HepG2 (cell line): ENCODE data around the gene ARL10.

ENCODE experiments used
- CHCHD3 ChIP-seq: sonication (generic); formaldehyde crosslinking; IDR thresholded peaks from 2 replicates; pipeline ENCODE4 v1.8.0; 2022; ENCODE audit warnings: mild to moderate bottlenecking, missing genetic modification reagents, moderate library complexity
- FOXP1 ChIP-seq, 2 experiments: fragments of 450-650 bp in 1 of 2; IDR thresholded peaks; 2 replicates each; pipeline ENCODE4 v1.6.1; 2017 to 2018; ENCODE audit warnings: antibody characterized with exemption in 1 of 2
- MTA1 ChIP-seq: sonication (generic); formaldehyde crosslinking; IDR thresholded peaks from 2 replicates; pipeline ENCODE4 v1.4.0; 2020; ENCODE audit warnings: missing genetic modification reagents, mild to moderate bottlenecking, borderline replicate concordance
- TF ChIP-seq, protein P1 (sequence below): IDR thresholded peaks from 2 replicates; pipeline ENCODE4 v1.6.1; 2012; ENCODE audit warnings: low read depth, low read length, improper control_type of control experiment
- TF ChIP-seq, protein P2 (sequence below): sonication (generic); formaldehyde crosslinking; IDR thresholded peaks from 2 replicates; pipeline ENCODE4 v1.5.0; 2020; ENCODE audit warnings: mild to moderate bottlenecking, missing genetic modification reagents, moderate library complexity

DNA sequence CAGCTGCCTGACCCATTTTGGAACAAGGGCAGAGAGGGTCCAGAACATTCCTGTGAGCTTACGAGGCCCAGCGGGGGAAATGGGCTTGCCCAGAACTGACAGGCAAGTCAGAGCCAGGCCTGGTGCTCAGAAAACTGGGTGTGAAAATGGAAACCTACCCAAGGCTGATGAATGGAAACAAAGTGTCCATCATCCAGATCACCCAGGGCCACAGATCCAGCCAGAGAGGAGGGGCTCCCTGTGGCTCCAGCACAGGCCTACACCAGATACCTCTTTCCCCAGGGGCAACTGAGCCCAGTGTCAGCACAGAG lies 47.9 kb downstream of the ARL10 start:
- TF ChIP-seq CHCHD3 (CRISPR knock-in tag) = no peak
- TF ChIP-seq FOXP1 (IDR thresholded peaks at IDR 0.05) = no peak
- TF ChIP-seq FOXP1 (CRISPR knock-in tag; IDR thresholded peaks at IDR 0.05) = no peak
- TF ChIP-seq, protein P1, sequence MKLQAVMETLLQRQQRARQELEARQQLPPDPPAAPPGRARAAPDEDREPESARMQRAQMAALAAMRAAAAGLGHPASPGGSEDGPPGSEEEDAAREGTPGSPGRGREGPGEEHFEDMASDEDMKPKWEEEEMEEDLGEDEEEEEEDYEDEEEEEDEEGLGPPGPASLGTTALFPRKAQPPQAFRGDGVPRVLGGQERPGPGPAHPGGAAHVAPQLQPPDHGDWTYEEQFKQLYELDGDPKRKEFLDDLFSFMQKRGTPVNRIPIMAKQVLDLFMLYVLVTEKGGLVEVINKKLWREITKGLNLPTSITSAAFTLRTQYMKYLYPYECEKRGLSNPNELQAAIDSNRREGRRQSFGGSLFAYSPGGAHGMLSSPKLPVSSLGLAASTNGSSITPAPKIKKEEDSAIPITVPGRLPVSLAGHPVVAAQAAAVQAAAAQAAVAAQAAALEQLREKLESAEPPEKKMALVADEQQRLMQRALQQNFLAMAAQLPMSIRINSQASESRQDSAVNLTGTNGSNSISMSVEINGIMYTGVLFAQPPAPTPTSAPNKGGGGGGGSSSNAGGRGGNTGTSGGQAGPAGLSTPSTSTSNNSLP = no peak
- no peak for TF ChIP-seq MTA1
- TF ChIP-seq, protein P2, sequence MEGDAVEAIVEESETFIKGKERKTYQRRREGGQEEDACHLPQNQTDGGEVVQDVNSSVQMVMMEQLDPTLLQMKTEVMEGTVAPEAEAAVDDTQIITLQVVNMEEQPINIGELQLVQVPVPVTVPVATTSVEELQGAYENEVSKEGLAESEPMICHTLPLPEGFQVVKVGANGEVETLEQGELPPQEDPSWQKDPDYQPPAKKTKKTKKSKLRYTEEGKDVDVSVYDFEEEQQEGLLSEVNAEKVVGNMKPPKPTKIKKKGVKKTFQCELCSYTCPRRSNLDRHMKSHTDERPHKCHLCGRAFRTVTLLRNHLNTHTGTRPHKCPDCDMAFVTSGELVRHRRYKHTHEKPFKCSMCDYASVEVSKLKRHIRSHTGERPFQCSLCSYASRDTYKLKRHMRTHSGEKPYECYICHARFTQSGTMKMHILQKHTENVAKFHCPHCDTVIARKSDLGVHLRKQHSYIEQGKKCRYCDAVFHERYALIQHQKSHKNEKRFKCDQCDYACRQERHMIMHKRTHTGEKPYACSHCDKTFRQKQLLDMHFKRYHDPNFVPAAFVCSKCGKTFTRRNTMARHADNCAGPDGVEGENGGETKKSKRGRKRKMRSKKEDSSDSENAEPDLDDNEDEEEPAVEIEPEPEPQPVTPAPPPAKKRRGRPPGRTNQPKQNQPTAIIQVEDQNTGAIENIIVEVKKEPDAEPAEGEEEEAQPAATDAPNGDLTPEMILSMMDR = no peak
